ENCODE measurements around the gene LRP1B. TPM values are rescaled to one million over a fixed set of nuclear protein-coding genes. Genes with fewer than 3 reads are reported as not detected.

Gene LRP1B
- total and polyA plus RNA-seq, 4 donors, result 0.01 to 0.84 (median 0.17) TPM

GRCh38 chr2:140737006-140737405 lies 1393.8 kb downstream of the LRP1B start:
- H3K27me3 ChIP-seq (ENCODE audit: control insufficient read depth in 4 of 4, insufficient read depth in 4 of 4, low read length in 3 of 4), result peaks cover 0 to 2% (median 0%) of the 10 kb centered on the region in 4 donors
- H3K36me3 ChIP-seq (ENCODE audit: control insufficient read depth in 4 of 4, insufficient read depth in 3 of 4, low read depth in 1 of 4, low read length in 3 of 4), result no peaks in the 10 kb centered on the region
- DNase-seq (ENCODE audit: low spot score), result no peak
- no peak overlapping the region for H3K9ac ChIP-seq (ENCODE audit: low read depth in 1 of 2, low read length in 2 of 2)
- 81% methylated on average over 1 of the region's 1 CpG for WGBS
- H3K9me3 ChIP-seq (ENCODE audit: control insufficient read depth in 4 of 4, low read length in 3 of 4), result no peaks in the 10 kb centered on the region
- H3K4me1 ChIP-seq (ENCODE audit: control insufficient read depth in 4 of 4, insufficient read depth in 4 of 4, low read length in 3 of 4), result no peaks in the 10 kb centered on the region
- H3K4me3 ChIP-seq (ENCODE audit: low read depth in 1 of 3, low read length in 3 of 3), result no peak overlapping the region
- no peak overlapping the region for H3K27ac ChIP-seq (ENCODE audit: low read depth in 1 of 2, low read length in 2 of 2)
- TF ChIP-seq CTCF (IDR thresholded peaks at IDR 0.05; ENCODE audit: low read depth, low read length, missing input control), result no peak
- no peak for TF ChIP-seq JUND (IDR thresholded peaks at IDR 0.05)
- no peak for TF ChIP-seq GABPA (IDR thresholded peaks at IDR 0.05 in 1 of 2, conservative IDR thresholded peaks at IDR 0.05 in 1 of 2)
- TF ChIP-seq NR2F2 (IDR thresholded peaks at IDR 0.05), result no peak
- TF ChIP-seq EGR1 (IDR thresholded peaks at IDR 0.05; ENCODE audit: low read depth in 2 of 2), result no peak
- TF ChIP-seq, protein P1, sequence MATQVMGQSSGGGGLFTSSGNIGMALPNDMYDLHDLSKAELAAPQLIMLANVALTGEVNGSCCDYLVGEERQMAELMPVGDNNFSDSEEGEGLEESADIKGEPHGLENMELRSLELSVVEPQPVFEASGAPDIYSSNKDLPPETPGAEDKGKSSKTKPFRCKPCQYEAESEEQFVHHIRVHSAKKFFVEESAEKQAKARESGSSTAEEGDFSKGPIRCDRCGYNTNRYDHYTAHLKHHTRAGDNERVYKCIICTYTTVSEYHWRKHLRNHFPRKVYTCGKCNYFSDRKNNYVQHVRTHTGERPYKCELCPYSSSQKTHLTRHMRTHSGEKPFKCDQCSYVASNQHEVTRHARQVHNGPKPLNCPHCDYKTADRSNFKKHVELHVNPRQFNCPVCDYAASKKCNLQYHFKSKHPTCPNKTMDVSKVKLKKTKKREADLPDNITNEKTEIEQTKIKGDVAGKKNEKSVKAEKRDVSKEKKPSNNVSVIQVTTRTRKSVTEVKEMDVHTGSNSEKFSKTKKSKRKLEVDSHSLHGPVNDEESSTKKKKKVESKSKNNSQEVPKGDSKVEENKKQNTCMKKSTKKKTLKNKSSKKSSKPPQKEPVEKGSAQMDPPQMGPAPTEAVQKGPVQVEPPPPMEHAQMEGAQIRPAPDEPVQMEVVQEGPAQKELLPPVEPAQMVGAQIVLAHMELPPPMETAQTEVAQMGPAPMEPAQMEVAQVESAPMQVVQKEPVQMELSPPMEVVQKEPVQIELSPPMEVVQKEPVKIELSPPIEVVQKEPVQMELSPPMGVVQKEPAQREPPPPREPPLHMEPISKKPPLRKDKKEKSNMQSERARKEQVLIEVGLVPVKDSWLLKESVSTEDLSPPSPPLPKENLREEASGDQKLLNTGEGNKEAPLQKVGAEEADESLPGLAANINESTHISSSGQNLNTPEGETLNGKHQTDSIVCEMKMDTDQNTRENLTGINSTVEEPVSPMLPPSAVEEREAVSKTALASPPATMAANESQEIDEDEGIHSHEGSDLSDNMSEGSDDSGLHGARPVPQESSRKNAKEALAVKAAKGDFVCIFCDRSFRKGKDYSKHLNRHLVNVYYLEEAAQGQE (IDR thresholded peaks at IDR 0.05), result no peak
- no peak for TF ChIP-seq HNF4A (conservative IDR thresholded peaks at IDR 0.05)
- no peak for TF ChIP-seq YY1 (IDR thresholded peaks at IDR 0.05)
- TF ChIP-seq RAD21 (IDR thresholded peaks at IDR 0.05), result no peak
- no peak for TF ChIP-seq FOXA2 (IDR thresholded peaks at IDR 0.05)
- no peak for TF ChIP-seq ATF3 (IDR thresholded peaks at IDR 0.05)

DNA sequence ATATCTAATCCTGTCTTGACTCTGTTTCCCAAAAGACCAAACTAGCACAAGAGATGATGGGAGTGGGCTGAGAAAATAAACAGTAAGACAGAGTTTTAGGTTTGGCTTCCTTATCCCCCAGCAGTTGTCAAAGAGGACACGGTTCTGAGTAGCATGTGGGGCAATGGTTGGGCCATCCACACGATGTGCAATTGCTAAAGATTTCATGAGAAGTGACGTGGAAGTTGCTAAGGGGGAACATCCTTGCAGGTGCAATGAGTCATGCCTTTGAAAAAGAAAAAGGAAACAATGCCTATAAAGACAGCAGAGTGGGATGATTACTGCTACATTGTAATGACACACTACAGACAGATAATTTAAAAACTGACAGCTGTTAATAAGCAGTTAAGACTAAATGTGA lies 1395.8 kb downstream of the LRP1B start:
- peaks cover 0 to 3% (median 0%) of the 10 kb centered on the region in 4 donors for H3K9me3 ChIP-seq (ENCODE audit: control insufficient read depth in 4 of 4, low read length in 3 of 4)
- H3K9ac ChIP-seq (ENCODE audit: low read depth in 1 of 2, low read length in 2 of 2), result no peak overlapping the region
- no peak overlapping the region for H3K4me3 ChIP-seq (ENCODE audit: low read depth in 1 of 3, low read length in 3 of 3)
- no peaks in the 10 kb centered on the region for H3K4me1 ChIP-seq (ENCODE audit: control insufficient read depth in 4 of 4, insufficient read depth in 4 of 4, low read length in 3 of 4)
- 70% methylated on average over 3 of the region's 3 CpGs for WGBS
- no peaks in the 10 kb centered on the region for H3K36me3 ChIP-seq (ENCODE audit: control insufficient read depth in 4 of 4, insufficient read depth in 3 of 4, low read depth in 1 of 4, low read length in 3 of 4)
- no peak for TF ChIP-seq EGR1 (IDR thresholded peaks at IDR 0.05; ENCODE audit: low read depth in 2 of 2)
- TF ChIP-seq ZBTB33 (IDR thresholded peaks at IDR 0.05), result no peak
- no peak for TF ChIP-seq CTCF (IDR thresholded peaks at IDR 0.05; ENCODE audit: low read depth, low read length, missing input control)
- TF ChIP-seq GABPA (IDR thresholded peaks at IDR 0.05 in 1 of 2, conservative IDR thresholded peaks at IDR 0.05 in 1 of 2), result no peak
- no peak for TF ChIP-seq HNF4G (IDR thresholded peaks at IDR 0.05)
- TF ChIP-seq JUND (IDR thresholded peaks at IDR 0.05), result no peak
- TF ChIP-seq YY1 (IDR thresholded peaks at IDR 0.05), result no peak
- no peak for TF ChIP-seq SP1 (IDR thresholded peaks at IDR 0.05)
- TF ChIP-seq FOXA2 (IDR thresholded peaks at IDR 0.05), result no peak
- TF ChIP-seq HNF4A (conservative IDR thresholded peaks at IDR 0.05), result no peak
- TF ChIP-seq, protein P1 (IDR thresholded peaks at IDR 0.05), result no peak
- no peak for DNase-seq (ENCODE audit: low spot score)
- no peak overlapping the region for H3K27ac ChIP-seq (ENCODE audit: low read depth in 1 of 2, low read length in 2 of 2)
- peaks cover 0 to 2% (median 0%) of the 10 kb centered on the region in 4 donors for H3K27me3 ChIP-seq (ENCODE audit: control insufficient read depth in 4 of 4, insufficient read depth in 4 of 4, low read length in 3 of 4)
